ENCODE results near the gene FER1L5. TPM values are rescaled to one million over a fixed set of nuclear protein-coding genes. Genes with fewer than 3 reads are reported as not detected.
"Not testable (repeated sequence)": the region's sequence is repeated elsewhere in the genome, so short reads cannot be mapped to it uniquely, and the experiment has no call there.

Gene FER1L5
- total RNA-seq, 1 donor from 2014 or later = 1.5 TPM

DNA sequence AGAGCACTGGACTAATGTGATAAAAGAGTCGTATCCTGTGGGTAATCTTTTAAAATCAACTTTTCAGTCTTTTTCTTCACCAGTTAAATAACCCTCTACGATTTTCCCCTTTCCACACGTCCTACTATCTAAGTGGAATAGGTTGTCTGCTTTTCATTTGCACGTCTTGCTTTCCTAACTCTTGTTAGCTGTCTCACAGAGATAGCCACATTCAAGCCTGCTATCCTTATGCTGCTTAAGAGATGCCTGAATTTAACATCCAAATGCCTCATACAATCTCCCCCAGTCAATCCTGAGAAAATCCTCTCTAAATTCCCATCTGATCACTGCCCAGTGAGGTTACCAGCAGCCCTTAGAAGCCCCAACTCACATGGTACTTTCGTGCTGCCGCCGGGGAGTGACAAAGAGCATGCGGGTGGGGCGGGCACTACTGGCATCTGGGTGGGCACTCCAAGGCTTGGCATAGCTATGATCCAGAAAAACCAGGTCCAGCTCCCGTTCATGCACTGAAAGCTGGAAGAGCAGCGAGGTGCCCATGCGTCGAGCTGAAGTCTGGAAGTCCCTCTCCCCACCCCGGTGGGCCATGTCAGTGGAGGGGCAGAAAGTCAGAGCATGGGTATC lies 5.9 kb upstream of the FER1L5 start:
- DNase-seq (ENCODE audit: low read depth) = no peak

DNA sequence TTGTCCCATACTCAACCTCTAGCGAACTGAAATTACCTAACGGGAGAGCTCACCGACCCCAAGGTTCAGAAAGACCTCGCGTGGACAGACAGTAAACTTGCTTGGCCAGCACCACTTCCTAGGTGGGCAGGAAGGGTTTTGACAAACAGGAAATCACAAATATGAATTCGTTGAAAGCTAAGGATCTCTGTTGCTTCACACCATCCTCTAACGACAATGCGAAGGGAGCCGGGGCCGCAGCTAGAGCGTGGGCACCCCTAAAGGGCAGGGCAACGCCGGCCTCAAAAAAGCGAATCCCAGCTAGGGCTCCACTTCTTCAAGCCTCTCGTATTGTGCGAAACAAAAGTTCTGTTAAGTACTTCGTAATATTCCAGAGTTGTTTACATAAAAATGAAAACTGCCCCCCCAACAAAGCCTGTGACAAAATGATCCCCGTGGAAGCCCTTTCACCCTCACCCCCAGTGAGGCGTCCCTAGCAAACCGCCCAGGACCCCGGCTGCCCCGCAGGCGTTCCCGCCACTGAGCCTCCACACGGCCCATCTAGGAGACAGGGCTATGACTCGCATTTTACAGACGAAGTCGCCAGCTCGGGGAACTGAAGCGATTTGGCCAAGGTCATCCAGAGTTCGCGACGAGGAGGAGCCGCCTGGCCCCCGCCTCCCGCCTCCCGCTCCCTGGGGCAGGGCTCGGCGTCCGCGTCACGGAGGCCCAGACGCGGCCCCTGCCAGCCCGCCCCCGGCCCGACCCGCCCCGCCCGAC lies 5.0 kb upstream of the FER1L5 start:
- DNase-seq (ENCODE audit: low read depth) = peak; percentile 72

DNA sequence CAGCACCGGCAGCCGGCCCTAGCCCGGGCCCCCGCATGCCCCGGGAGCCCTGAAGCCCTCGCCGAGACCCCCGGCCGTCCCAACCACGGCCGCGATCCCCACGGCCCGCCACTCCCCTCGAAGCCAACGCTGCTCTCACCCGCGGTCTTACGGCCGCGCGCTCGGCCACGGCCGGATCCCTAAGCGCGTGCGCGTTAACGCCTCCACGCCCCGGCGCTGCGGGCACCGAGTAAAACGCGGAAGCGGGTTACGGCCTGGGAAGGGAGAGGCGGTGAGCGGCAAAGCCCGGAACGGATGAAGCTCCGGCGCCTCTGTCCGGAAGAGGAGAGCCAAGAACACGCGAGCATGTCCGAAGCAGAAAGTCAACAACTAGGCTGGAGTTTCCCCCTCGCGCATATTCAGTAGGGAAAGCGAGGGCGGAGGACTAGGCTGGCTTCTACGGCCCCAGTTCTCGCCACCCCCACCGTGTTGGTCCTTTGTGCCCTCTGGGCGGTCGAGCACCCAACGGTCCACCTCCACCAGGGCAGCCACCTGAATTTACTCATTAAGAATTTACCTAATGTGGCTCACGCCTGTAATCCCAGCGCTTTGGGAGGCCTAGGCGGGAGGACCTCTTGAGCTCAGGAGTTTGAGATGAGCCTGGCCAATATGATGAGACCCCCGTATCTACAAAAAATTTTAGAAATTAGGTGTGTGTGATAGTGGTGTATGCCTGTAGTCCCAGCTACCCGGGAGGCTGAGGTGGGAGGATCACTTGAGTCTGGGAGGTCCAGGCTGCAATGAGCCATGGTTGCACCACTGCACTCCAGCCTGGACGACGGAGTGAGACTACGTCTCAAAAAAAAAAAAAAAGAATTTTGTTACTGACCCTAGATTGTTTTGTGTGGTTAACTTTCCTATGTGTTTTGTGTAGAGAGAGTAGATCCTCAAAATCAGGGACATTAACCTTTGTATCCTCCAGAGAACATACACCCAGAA lies 4.1 kb upstream of the FER1L5 start, which contains the start of gene KANSL3:
Gene KANSL3 (minus strand): TSS at position 169 of the 978 bp plus-strand sequence. CDS start 1,177 bp downstream, outside the sequence.
- peak; percentile 64 for DNase-seq (ENCODE audit: low read depth)

DNA sequence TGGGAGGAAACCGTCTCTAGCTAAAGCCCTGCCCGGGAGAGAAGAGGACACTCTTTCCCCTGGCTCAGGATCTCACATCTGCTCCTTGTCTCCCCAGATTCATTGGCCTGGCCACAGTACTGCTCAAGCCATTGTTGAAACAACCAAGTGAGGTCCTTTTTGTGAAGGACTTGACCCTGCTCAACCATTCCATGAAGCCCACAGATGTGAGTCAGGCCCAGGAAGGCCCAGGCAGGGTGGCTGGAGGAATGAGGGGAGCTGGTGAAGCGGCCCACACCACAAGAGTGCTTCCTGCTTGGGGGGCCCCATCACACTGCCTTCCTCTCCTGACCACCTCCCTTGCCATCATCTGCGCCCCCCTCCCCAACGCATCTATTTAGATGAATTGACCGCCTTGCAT lies 5.1 kb downstream of the FER1L5 start:
- DNase-seq (ENCODE audit: low read depth) = no peak

DNA sequence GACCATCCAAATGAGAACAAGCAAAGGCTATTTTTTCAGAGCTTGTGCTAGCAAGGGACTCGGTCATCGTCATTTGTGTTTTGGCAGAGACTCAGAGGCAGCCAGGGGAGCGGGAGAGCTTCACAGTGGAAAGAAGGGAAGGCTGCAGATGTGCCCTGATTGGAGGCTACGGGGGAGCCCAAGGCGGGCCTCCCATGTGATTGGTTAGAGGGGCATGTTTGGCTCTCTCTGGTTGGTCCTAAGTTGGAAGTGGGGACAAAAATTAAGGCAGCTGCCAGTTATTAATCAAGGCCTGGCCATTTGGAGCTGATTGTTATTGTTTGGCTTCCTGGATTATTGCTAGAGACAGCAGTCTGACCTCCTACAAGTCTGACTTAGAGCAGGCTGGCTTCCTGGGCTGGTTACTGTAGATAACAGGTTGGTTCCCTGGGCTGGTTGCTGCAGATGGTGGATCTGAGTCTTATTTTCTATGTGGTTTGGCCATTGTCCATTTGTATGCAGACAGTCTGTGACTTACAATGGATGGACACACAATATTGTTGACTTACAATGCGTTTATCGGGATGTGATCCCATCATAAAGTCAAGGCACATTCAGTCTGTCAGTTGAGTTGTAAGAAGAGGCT lies 5.9 kb downstream of the FER1L5 start:
- DNase-seq (ENCODE audit: low read depth) = no peak

DNA sequence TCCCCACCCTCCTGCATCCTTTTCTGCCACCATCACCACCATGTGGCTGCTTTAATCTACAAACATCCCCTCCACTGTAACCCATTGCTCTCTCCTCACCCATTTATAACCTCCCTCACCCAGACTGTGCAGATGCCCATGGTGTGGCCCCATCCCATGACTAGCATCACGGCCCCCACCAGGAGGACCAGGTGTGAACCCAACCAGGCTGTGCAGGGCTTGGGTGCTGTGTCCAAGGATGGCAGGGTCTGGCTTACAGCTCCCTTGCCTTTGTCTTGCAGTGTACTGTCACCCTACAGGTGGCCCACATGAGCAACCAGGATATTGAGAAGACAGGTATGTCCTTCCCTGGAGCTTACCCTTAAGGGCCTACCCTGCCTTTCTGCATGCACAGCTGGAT lies 6.8 kb downstream of the FER1L5 start:
- no peak for DNase-seq (ENCODE audit: low read depth)

DNA sequence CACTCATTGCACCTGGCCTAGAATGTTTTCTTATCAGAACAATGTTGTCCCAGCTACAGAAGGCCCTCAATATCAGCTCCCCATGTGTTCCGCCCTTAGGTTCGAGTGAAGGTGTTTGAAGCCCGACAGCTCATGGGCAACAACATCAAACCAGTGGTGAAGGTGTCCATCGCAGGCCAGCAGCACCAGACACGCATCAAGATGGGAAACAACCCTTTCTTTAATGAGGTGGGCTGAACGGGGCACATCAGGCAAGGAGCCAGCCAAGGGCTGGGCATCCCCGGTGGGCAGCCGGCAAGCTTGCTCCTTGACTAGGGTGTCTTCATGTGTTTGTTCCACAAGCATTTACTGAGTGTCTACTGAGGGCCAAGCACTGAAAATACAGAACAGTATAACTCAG lies 9.2 kb downstream of the FER1L5 start:
- DNase-seq (ENCODE audit: low read depth) = no peak

DNA sequence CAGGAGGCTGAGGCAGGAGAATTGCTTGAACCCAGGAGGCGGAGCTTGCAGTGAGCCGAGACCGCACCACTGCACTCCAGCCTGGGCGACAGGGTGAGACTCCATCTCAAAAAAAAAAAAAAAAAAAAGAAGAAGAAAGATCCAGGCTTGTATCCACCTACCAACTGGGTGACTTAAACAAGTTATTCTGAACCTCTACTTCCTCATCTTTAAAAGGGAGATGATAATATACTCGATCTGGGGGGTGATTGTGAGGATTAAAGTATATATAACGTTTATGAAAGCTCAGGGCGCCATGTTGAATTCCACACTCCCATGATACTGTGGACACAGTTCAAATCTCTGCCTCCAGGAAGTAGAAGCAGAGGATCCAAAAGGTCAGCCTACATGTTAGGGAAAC lies 12.2 kb downstream of the FER1L5 start:
- DNase-seq (ENCODE audit: low read depth) = not testable (repeated sequence)

DNA sequence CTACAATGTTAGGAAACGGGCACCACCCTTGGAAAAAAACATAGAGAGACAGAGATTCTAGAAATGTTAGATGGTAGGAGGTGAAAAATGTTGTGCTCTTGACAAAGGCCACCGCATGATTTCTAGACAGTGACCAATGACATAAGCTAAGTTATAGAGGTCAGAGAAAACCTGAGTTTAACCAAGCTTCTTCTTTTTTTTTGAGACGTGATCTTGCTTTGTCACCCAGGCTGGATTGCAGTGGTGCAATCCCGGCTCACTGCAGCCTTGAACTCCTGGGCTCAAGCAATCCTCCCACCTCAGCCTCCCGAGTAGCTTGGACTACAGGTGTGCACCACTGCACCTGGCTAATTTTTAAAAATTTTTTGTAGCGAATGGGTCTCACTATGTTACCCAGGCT lies 13.0 kb downstream of the FER1L5 start:
- no peak for DNase-seq (ENCODE audit: low read depth)

DNA sequence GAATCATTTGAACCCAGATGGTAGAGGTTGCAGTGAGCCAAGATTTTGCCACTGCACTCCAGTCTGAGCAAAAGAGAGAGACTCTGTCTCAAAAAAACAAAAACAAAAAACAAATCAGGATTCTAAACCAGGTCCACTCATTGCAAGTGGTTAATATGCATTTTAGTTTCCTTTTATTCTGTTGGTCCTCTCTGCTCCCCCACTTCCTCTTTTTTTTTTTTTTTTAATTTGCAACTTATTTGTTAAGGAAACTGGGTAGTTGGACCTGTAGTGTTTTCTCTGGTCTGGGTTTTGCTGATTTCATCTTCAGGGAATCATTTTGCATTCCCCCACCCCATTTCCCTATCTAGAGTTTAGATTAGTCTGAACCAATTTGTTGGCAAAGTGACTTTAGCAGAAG lies 14.0 kb downstream of the FER1L5 start:
- no peak for DNase-seq (ENCODE audit: low read depth)

DNA sequence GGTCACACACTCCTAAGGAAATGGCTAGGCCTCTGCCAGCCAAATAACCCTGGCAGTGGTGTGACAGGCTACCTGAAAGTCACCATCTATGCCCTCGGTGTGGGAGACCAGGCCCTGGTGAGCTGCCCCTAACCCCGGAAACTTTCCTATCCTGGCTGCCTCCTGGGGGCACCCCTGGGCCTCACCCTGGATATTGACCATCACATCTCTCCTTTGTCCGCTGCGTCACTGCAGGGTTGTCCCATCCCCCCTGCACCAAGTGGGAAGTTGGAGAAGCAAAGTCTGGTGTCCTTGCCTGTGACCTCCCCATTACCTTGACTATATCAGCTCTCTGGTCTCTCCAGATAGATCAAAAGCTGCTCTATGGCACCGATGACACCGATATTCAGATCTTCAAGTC lies 18.8 kb downstream of the FER1L5 start:
- DNase-seq (ENCODE audit: low read depth) = no peak

DNA sequence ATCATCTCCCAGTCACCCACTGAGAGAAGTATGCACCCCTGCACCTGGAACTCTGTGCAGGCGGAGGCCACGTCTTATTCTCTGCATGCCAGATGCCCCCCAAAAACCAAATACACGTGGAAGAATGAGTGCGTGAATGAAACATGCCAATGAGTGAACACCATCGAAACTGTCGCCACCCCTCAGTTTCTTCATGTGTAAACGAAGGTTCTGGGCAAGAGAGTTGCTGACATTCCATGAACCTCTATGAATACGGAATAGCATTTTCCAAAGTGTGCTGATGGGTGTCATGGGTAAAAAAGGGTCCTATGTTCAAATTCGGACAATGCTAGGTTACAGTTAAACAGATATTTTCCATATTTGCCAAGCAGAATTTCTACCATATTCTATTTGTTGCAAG lies 19.8 kb downstream of the FER1L5 start:
- DNase-seq (ENCODE audit: low read depth) = no peak

DNA sequence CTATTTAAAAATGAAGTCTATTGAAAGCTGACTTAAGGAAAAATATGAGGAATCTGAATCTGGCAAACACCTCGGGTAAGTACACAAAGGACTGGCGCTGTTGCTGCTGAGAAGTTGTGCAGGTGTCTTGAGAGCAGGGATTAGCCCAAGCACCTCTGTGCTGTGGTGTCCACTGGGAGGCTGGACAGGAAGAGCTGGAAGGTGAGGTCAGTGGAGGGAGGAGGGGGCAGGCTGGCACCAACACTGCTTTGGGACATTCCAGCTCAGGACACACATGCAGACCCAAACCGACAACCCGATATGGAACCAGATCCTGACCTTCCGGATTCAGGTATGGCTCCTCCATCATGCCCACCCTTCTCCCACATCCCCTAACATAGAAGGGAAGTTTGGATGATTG lies 20.6 kb downstream of the FER1L5 start:
- no peak for DNase-seq (ENCODE audit: low read depth)

DNA sequence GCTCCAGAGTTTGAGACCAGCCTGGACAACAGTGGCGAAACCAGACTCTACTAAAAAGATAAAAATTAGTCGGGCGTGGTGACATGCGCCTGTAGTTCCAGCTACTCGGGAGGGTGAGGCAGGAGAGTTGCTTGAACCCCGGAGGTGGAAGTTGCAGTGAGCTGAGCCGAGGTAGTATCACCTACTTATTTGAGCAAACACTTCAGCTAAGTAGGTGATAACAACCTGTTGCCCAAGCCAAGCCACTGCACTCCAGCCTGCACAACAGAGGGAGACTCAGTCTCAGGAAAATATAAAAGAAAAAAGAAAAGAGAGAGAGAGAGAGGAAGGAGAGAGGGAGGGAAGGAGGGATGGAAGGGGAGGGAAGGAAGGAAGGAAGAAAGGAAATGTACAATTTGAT lies 21.3 kb downstream of the FER1L5 start:
- DNase-seq (ENCODE audit: low read depth) = no peak

DNA sequence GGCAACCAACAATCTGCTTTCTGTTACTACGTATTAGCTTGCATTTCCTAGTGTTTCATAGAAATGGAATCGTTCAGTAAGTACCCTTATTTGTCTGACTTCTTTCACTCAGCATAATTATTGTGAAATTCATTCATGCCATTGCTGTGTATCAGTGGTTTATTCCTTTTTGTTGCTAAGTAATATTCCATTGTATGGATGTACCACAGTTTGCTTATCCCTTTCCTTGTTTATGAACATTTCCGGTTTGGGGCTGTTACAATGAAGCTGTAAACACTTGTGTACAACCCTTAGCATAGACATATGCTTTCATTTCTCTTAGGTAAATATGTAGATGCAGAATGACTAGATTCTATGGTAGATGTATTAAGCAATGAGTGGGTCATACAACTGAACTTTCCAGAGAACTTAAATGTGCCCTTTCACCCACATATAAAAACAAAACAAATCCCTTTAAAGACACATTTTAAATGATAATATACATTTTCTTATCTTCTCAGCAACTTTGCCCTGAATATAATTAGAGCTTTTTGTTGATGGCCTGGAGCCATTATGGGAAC lies 21.9 kb downstream of the FER1L5 start:
- DNase-seq (ENCODE audit: low read depth) = no peak

DNA sequence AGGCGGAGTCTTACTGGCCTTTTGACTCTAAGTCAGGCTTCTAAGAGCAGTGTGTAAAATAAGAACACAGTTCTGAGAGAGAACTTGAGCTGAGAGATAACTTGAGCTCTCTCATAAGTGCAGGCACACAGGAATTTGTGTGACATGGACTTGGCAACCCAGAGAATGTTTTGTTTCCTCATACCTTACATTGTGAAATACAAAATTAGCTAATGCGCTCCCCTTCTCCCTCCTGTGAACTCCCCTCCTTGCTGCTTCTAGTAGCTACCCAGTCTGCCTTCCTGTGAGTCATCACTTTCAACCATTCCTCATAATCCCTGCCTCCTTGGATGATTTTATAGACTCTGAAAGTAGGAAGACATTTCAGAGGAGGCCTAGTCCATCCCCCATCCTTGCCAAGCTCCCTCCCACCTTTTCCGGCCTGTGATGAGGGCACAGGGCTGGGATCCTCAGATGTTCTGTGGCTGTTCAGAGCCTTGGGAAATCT lies 22.6 kb downstream of the FER1L5 start:
- DNase-seq (ENCODE audit: low read depth) = peak; percentile 98

DNA sequence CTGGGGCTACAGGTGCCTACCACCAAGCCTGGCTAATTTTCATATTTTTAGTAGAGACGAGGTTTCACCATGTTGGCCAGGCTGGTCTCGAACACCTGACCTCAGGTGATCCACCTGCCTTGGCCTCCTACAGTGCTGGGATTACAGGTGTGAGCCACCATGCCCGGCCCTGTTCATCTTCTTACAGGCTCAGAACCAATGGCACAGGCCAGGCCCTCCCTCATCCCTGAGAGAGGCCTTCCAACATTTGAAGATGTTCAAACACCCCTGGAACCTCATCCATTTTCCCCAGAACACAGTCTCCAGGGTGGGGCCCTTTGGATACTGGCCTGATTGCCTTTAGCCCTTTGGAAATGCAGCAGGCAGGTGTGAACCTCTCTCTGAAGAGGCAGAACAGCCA lies 23.2 kb downstream of the FER1L5 start:
- not testable (repeated sequence) for DNase-seq (ENCODE audit: low read depth)

DNA sequence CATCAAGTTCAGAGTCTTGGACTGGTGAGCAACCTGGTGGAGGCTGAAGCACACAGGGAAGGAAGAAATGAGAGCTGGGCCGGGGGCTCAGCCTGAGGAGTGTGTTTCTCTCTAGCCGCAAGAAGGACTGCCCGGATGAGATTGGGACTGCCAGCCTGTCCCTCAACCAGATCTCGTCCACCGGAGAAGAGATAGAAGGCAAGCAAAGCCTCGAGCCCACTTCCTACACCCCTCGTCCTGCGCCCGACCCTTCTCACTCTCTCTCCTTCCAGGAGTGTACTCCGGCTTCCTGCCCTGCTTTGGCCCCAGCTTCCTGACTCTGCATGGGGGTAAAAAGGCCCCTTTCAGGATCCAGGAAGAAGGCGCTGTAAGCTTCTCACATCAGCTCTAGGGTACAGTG lies 26.2 kb downstream of the FER1L5 start:
- no peak for DNase-seq (ENCODE audit: low read depth)

DNA sequence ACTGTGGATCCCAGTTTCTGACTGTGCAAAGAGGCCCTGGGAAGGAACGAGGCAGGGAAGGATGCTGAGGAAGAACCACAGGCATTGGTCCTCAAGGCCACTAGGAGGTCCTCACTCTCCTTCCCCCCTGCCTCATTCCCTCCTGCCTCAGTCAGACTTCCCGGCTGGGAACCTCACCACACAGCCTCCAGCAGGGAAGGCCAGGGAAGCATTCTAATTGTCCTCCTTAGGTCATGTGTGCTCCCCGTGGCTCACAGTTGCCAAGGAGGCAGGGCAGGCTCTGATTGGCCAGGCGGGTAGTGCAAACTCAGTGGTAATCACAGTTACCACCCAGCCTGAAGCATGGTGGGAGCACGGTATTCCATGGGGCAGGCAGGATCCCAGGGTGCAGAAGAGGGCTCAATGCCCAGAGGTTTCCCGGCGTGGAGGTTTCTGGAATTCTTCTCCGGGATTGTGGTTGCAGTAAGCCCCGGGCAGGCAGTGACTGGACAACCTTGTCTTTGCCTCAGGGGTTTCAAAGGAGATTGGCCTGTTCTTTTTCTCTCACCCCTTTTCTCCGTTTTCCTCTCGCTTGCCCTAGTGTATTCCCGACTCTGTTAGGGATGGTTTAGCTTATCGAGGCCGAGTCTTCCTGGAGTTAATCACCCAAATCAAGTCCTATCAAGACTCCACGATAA lies 27.1 kb downstream of the FER1L5 start:
- DNase-seq (ENCODE audit: low read depth) = no peak

DNA sequence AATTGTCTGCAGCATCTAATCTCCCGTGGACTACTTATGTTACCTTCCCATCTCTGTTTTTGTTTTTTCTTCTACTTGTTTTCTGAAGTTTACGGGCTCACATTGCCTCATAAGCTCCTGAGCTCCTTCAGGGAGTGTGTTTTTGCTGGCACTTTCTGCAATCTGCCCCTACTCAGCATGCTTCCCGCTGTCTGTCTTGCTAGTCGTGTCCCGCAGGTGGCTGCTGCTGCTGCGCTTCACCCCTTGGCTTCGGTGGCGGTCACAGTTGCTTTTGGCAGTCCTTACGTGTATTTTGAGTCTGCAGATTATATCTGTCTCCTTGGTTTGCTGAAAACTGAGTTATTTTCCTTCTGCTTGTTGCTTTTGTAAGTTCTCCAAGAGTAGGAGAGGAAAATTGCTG lies 37.3 kb downstream of the FER1L5 start:
- no peak for DNase-seq (ENCODE audit: low read depth)

Data from renal cortical epithelial cell (primary cell).